ENCODE results near the gene PGM5.

Gene PGM5

DNA sequence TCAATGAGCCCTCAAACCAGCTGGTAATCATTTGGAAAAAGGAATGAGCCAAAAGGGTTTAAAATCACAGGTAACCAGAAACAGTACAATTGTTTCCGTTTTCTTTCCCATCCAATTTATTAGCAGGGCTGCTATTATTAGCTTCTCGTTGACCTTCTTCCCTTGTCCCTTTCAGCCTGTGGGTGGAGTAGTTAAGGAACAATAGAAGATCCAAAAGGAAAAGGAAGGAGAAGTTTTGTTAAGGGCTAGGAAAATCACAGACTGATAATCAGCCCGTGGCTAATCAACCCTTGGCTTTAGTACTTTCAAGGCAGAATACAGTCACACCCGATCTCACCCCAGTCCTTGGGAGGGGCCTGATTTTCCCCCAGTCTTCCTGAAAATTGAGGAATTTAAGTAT is 145.9 kb downstream of the PGM5 start:
- no peaks in the 10 kb centered on the region for H3K27me3 ChIP-seq
- peaks cover 8% of the 10 kb centered on the region for H3K4me1 ChIP-seq
- H3K27ac ChIP-seq = no peak overlapping the region
- no peak overlapping the region for H3K4me3 ChIP-seq
- no peak overlapping the region for H3K4me2 ChIP-seq
- no peak for TF ChIP-seq Cebpa-rat (IDR thresholded peaks at IDR 0.05)
- H3K9ac ChIP-seq = no peak overlapping the region
- no peaks in the 10 kb centered on the region for H3K9me3 ChIP-seq
- H3K36me3 ChIP-seq = no peaks in the 10 kb centered on the region
- H4K20me1 ChIP-seq = no peaks in the 10 kb centered on the region

- Histone ChIP-seq H3K4me3 (no peak overlapping the region), H3K9me3 (no peaks in the 10 kb centered on the region), H3K27ac (no peak overlapping the region), H3K27me3 (no peaks in the 10 kb centered on the region), H4K20me1 (no peaks in the 10 kb centered on the region), H3K9ac (no peak overlapping the region), H3K4me1 (no peaks in the 10 kb centered on the region), H3K4me2 (no peak overlapping the region), H3K36me3 (no peaks in the 10 kb centered on the region)
- TF ChIP-seq Cebpa-rat (IDR thresholded peaks at IDR 0.05) = no peak
Measured at GRCh38 chr9:68505681-68506409, 149.4 kb downstream of the PGM5 start.

DNA sequence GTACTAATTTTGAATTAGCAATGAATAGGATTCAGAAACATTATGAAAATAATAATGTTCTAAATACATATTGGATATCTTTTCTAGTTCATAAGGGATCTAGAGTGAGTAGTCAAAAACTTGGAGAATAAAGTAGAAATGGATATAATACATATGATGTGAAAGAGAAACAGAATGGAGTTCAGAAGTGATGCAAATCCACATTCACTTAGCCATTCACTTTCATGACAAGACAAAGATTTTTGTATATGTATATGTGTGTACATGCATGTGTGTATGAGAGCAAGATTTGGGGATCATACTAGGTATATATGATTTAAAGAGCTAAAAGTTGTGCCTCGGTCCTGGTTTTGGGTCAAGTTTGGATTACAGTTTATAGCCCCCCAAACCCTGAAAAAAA is 150.1 kb downstream of the PGM5 start:
- Histone ChIP-seq H3K27ac (no peak overlapping the region), H3K4me2 (no peak overlapping the region), H3K27me3 (no peaks in the 10 kb centered on the region)

GRCh38 chr9:68507130-68507805 is 150.9 kb downstream of the PGM5 start:
- no peaks in the 10 kb centered on the region for H4K20me1 ChIP-seq
- H3K4me3 ChIP-seq = no peak overlapping the region
- no peak overlapping the region for H3K9ac ChIP-seq
- no peaks in the 10 kb centered on the region for H3K4me1 ChIP-seq
- no peaks in the 10 kb centered on the region for H3K9me3 ChIP-seq
- TF ChIP-seq Cebpa-rat (IDR thresholded peaks at IDR 0.05) = no peak
- H3K27ac ChIP-seq = no peak overlapping the region
- H3K36me3 ChIP-seq = no peaks in the 10 kb centered on the region
- no peaks in the 10 kb centered on the region for H3K27me3 ChIP-seq
- no peak overlapping the region for H3K4me2 ChIP-seq

More for the DNA sequence above, 150.1 kb downstream of the PGM5 start:
- Histone ChIP-seq H4K20me1 (no peaks in the 10 kb centered on the region), H3K9me3 (no peaks in the 10 kb centered on the region), H3K9ac (no peak overlapping the region), H3K4me1 (no peaks in the 10 kb centered on the region), H3K4me3 (no peak overlapping the region), H3K36me3 (no peaks in the 10 kb centered on the region)
- TF ChIP-seq Cebpa-rat (IDR thresholded peaks at IDR 0.05) = no peak

GRCh38 chr9:68507806-68508145 is 151.4 kb downstream of the PGM5 start:
- H3K4me3 ChIP-seq = no peak overlapping the region
- no peaks in the 10 kb centered on the region for H3K9me3 ChIP-seq
- H3K36me3 ChIP-seq = no peaks in the 10 kb centered on the region
- H3K27me3 ChIP-seq = no peaks in the 10 kb centered on the region
- no peaks in the 10 kb centered on the region for H4K20me1 ChIP-seq
- H3K4me2 ChIP-seq = no peak overlapping the region
- H3K9ac ChIP-seq = no peak overlapping the region
- H3K27ac ChIP-seq = no peak overlapping the region
- no peak for TF ChIP-seq Cebpa-rat (IDR thresholded peaks at IDR 0.05)
- no peaks in the 10 kb centered on the region for H3K4me1 ChIP-seq

GRCh38 chr9:68508547-68508946 is 152.1 kb downstream of the PGM5 start:
- H3K4me1 ChIP-seq = no peaks in the 10 kb centered on the region
- H3K9ac ChIP-seq = no peak overlapping the region
- no peaks in the 10 kb centered on the region for H3K36me3 ChIP-seq
- H4K20me1 ChIP-seq = no peaks in the 10 kb centered on the region
- no peak overlapping the region for H3K27ac ChIP-seq
- no peak overlapping the region for H3K4me2 ChIP-seq
- no peaks in the 10 kb centered on the region for H3K9me3 ChIP-seq
- no peak for TF ChIP-seq Cebpa-rat (IDR thresholded peaks at IDR 0.05)
- H3K27me3 ChIP-seq = no peaks in the 10 kb centered on the region
- no peak overlapping the region for H3K4me3 ChIP-seq

GRCh38 chr9:68509689-68510088 is 153.3 kb downstream of the PGM5 start:
- Histone ChIP-seq H3K36me3 (no peaks in the 10 kb centered on the region), H3K4me3 (no peak overlapping the region), H3K27ac (no peak overlapping the region), H3K27me3 (no peaks in the 10 kb centered on the region), H3K4me1 (no peaks in the 10 kb centered on the region), H4K20me1 (no peaks in the 10 kb centered on the region), H3K4me2 (no peak overlapping the region), H3K9me3 (no peaks in the 10 kb centered on the region), H3K9ac (no peak overlapping the region)
- TF ChIP-seq Cebpa-rat (IDR thresholded peaks at IDR 0.05) = no peak

DNA sequence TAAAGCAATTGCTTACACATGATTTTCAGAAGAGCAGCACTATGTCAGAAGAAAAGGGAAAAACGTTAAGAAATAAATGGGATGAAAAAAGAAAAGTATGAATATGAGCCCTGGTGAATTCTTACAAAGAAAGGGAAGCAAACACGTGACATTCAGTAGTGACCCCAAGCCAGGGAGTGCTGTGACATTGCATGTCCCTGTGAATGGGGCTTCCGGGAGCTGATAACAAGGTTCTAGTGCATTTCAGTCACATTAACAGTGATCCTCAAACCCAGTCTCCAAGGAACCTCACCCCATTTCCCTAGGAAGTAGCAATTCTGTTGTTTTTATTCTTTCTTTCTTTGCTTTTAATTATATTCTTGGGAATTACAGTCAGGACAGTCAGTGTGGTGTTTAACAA is 157.0 kb downstream of the PGM5 start:
- no peak overlapping the region for H3K4me2 ChIP-seq
- H3K4me3 ChIP-seq = no peak overlapping the region
- H3K27ac ChIP-seq = no peak overlapping the region
- no peaks in the 10 kb centered on the region for H3K27me3 ChIP-seq
- TF ChIP-seq Cebpa-rat (IDR thresholded peaks at IDR 0.05) = no peak
- no peaks in the 10 kb centered on the region for H4K20me1 ChIP-seq
- no peaks in the 10 kb centered on the region for H3K4me1 ChIP-seq
- no peak overlapping the region for H3K9ac ChIP-seq
- peaks cover 7% of the 10 kb centered on the region for H3K9me3 ChIP-seq
- H3K36me3 ChIP-seq = no peaks in the 10 kb centered on the region

DNA sequence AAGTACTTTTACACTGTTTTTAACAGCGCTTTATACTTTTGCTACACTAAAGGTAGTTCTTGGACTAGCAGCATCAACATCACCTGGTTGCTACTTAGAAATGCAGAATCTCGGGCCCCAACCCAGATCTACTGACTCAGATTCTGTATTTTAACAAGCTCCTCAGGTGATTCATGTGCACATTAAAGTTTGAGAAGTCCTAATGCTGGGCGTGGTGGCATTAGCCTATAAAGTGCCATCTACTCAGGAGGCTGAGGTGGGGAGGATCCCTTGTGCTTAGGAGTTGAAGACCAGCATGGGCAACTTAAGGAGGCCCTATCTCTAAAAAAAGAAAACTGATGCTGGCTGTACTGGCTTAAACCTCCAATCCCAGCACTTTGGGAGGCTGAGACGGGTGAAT is 157.6 kb downstream of the PGM5 start:
- no peaks in the 10 kb centered on the region for H3K4me1 ChIP-seq
- no peak overlapping the region for H3K4me3 ChIP-seq
- no peak for TF ChIP-seq Cebpa-rat (IDR thresholded peaks at IDR 0.05)
- H4K20me1 ChIP-seq = no peaks in the 10 kb centered on the region
- H3K27me3 ChIP-seq = no peaks in the 10 kb centered on the region
- H3K36me3 ChIP-seq = no peaks in the 10 kb centered on the region
- no peak overlapping the region for H3K27ac ChIP-seq
- H3K9ac ChIP-seq = no peak overlapping the region
- no peak overlapping the region for H3K4me2 ChIP-seq
- H3K9me3 ChIP-seq = peaks cover 7% of the 10 kb centered on the region

GRCh38 chr9:68515326-68516017 is 159.1 kb downstream of the PGM5 start:
- peaks cover 7% of the 10 kb centered on the region for H3K9me3 ChIP-seq
- H3K27me3 ChIP-seq = no peaks in the 10 kb centered on the region
- no peak overlapping the region for H3K4me2 ChIP-seq
- no peaks in the 10 kb centered on the region for H3K4me1 ChIP-seq
- no peak overlapping the region for H3K27ac ChIP-seq
- H4K20me1 ChIP-seq = no peaks in the 10 kb centered on the region
- H3K4me3 ChIP-seq = no peak overlapping the region
- H3K9ac ChIP-seq = no peak overlapping the region
- no peak for TF ChIP-seq Cebpa-rat (IDR thresholded peaks at IDR 0.05)
- no peaks in the 10 kb centered on the region for H3K36me3 ChIP-seq

Measured in BLaER1 (cell line).